Measurements from ENCODE around the gene HLCS. TPM values are rescaled to one million over a fixed set of nuclear protein-coding genes. Genes with fewer than 3 reads are reported as not detected.

Gene HLCS
- total RNA-seq, 1 donor from 2014 or later, result 15.9 TPM

GRCh38 chr21:36882776-36883175 lies 83.7 kb downstream of the HLCS start:
- Mint-ChIP-seq H3K4me1 (ENCODE audit: low read depth, unreplicated experiment) (peaks cover 4% of the 10 kb centered on the region), H3K4me3 (ENCODE audit: unreplicated experiment) (no peak overlapping the region), H3K27me3 (ENCODE audit: unreplicated experiment) (no peaks in the 10 kb centered on the region), H3K36me3 (ENCODE audit: unreplicated experiment) (peaks cover 15% of the 10 kb centered on the region), H3K27ac (ENCODE audit: unreplicated experiment) (no peak overlapping the region), H3K9me3 (ENCODE audit: unreplicated experiment) (peaks cover 9% of the 10 kb centered on the region)
- TF ChIP-seq CTCF (IDR thresholded peaks at IDR 0.05; ENCODE audit: partially characterized antibody, unreplicated experiment), result no peak
- no peak for DNase-seq

- H3K4me1 Mint-ChIP-seq (ENCODE audit: low read depth, unreplicated experiment), result no peaks in the 10 kb centered on the region
- TF ChIP-seq CTCF (IDR thresholded peaks at IDR 0.05; ENCODE audit: partially characterized antibody, unreplicated experiment), result no peak
- H3K9me3 Mint-ChIP-seq (ENCODE audit: unreplicated experiment), result peaks cover 11% of the 10 kb centered on the region
- no peak overlapping the region for H3K27ac Mint-ChIP-seq (ENCODE audit: unreplicated experiment)
- H3K27me3 Mint-ChIP-seq (ENCODE audit: unreplicated experiment), result no peaks in the 10 kb centered on the region
- no peak overlapping the region for H3K4me3 Mint-ChIP-seq (ENCODE audit: unreplicated experiment)
- H3K36me3 Mint-ChIP-seq (ENCODE audit: unreplicated experiment), result peaks cover 28% of the 10 kb centered on the region
- DNase-seq, result no peak
Observed at GRCh38 chr21:36881228-36881627, 85.2 kb downstream of the HLCS start.

- peaks cover 29% of the 10 kb centered on the region for H3K36me3 Mint-ChIP-seq (ENCODE audit: unreplicated experiment)
- no peaks in the 10 kb centered on the region for H3K4me1 Mint-ChIP-seq (ENCODE audit: low read depth, unreplicated experiment)
- H3K4me3 Mint-ChIP-seq (ENCODE audit: unreplicated experiment), result no peak overlapping the region
- TF ChIP-seq CTCF (IDR thresholded peaks at IDR 0.05; ENCODE audit: partially characterized antibody, unreplicated experiment), result no peak
- H3K9me3 Mint-ChIP-seq (ENCODE audit: unreplicated experiment), result peaks cover 12% of the 10 kb centered on the region
- DNase-seq, result no peak
- no peak overlapping the region for H3K27ac Mint-ChIP-seq (ENCODE audit: unreplicated experiment)
- no peaks in the 10 kb centered on the region for H3K27me3 Mint-ChIP-seq (ENCODE audit: unreplicated experiment)
Observed at GRCh38 chr21:36879827-36880226, 86.6 kb downstream of the HLCS start.

GRCh38 chr21:36877741-36878140 lies 88.7 kb downstream of the HLCS start:
- H3K36me3 Mint-ChIP-seq (ENCODE audit: unreplicated experiment), result peaks cover 21% of the 10 kb centered on the region
- no peaks in the 10 kb centered on the region for H3K27me3 Mint-ChIP-seq (ENCODE audit: unreplicated experiment)
- H3K9me3 Mint-ChIP-seq (ENCODE audit: unreplicated experiment), result peaks cover 4% of the 10 kb centered on the region
- no peaks in the 10 kb centered on the region for H3K4me1 Mint-ChIP-seq (ENCODE audit: low read depth, unreplicated experiment)
- TF ChIP-seq CTCF (IDR thresholded peaks at IDR 0.05; ENCODE audit: partially characterized antibody, unreplicated experiment), result no peak
- no peak overlapping the region for H3K4me3 Mint-ChIP-seq (ENCODE audit: unreplicated experiment)
- no peak overlapping the region for H3K27ac Mint-ChIP-seq (ENCODE audit: unreplicated experiment)
- no peak for DNase-seq

GRCh38 chr21:36874665-36875064 lies 91.8 kb downstream of the HLCS start:
- Mint-ChIP-seq H3K27me3 (ENCODE audit: unreplicated experiment) (no peaks in the 10 kb centered on the region), H3K9me3 (ENCODE audit: unreplicated experiment) (peaks cover 4% of the 10 kb centered on the region), H3K36me3 (ENCODE audit: unreplicated experiment) (peaks cover 20% of the 10 kb centered on the region), H3K4me1 (ENCODE audit: low read depth, unreplicated experiment) (no peaks in the 10 kb centered on the region), H3K4me3 (ENCODE audit: unreplicated experiment) (no peak overlapping the region), H3K27ac (ENCODE audit: unreplicated experiment) (no peak overlapping the region)
- DNase-seq, result no peak
- TF ChIP-seq CTCF (IDR thresholded peaks at IDR 0.05; ENCODE audit: partially characterized antibody, unreplicated experiment), result no peak
